NOMO-1 treated with DMSO at 0.1 percent for 48 hours (cell line): ENCODE results near the gene SMURF1.
A peak's percentile ranks its signal among the peaks of the same experiment; 100 is the strongest.

Source experiments
- DNase-seq: peaks from one replicate; lab custom pipeline; 2025; ENCODE audit not compliant: unreplicated experiment; lab: John Stamatoyannopoulos, UW

The SMURF1 gene

DNA sequence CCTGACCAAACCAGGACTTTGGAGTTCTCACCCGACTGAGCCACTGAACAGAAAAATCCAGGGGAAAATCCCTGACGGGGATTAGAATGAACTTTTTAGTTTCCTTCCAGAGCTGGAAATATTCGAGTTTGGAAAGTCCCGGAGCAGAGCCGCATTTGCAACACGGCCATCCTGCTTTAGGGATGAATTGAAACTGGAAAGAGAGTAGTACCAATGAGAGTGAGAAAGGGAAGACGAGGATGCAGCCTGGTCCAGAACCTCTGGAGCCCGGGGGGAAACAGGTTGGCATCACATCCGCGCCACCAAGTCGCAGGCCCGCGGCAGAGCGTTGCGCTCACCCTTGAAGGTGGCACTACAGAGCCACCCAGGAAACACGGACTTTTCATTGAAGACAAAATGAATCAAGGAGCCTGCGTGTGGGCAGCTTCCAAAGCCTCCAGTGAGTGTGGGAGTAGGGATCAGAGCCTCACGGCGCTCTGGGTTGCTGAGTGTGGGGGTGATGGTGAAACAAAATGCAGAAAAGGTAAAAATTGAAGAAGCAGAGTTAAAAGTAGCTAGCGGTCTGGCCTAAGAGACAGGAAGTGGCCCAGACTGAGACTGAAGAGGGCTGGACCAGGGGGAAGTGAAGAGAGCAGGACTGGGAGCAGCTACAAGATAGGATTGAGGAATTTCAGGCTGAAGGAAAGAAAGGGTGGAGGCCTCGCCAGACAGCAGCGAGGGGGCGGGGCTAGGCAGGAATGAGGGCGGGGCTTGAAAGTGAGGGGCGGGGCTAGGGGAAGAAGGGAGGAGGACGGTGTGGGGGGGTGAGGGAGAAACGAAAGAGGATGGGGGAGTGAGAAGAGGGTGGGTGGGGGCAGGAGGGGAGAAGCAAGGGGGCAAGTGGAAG lies 1.8 kb downstream of the SMURF1 start:
- DNase-seq = peak; percentile 75

DNA sequence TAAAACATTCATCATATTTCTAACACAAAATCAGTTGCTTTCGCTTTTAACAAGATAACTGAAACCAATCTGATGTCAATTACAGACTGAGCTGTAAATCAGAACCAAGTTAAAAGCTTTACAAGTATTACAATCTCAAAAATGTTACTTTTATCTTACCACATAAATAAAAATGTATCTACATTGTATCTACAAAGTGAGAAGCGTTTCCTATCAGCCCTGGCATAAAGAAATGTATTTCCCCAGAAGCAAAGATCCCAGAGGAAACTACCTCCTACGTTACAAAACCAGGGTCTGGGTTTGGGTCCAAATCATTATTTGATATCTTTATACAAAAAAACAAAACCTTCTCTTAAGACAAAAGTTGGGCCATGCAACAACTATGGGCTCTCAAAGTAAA lies 2.6 kb downstream of the SMURF1 start:
- DNase-seq = no peak

- DNase-seq = no peak
Measured at GRCh38 chr7:99140813-99141212, 3.1 kb downstream of the SMURF1 start.

DNA sequence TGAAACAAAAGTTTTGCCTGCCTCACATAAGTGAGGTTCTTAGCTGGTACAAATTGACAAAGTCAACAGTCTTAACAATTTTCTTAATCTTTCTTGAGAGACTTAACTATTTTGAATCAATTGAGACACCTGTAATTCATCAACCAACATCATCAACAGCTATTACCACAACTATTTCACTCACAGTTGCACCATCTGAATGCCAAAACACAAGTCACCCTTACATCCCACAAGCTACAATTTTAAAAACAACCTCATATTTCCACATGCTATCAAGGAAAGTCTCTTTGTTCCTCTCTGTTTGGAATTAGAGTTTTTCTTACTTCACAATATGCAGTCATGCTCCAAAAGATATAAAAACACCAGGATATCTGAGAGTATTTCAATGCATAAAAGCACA lies 4.9 kb downstream of the SMURF1 start:
- DNase-seq = peak; percentile 36

DNA sequence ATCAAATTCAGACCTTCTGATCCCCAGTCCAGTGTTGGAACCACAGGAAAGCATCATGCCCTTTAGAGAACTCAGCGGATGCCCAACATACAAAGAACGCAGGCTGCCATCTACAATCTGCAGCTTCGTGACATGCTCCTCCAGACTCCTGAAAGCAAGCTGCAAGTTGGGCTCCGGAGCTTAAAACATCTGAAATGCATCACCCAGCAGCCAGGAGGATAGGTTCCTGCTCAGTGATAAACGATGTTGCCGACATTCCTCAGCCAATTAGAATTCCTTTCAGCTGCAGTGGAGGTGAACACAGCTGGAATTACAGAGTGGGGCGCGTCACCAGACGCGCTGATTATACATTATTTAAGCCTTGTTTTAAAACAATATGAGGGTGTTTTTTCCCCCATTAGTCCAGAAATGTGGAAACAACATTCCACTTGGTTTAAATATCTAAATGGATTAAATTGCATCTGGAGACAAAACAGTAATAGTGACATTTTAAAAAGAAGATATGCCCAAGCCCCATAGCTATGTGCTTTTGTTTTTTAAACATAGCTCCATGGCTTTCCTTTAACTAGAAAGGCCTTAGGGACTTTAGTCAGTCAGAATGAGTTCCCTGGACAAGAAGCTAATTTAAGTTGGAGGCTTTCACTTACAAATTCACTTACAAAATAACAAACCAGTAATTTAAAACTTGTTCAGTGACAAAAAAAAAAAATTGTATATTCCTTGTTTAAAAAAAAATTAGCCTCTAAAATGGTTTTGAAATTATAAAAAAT lies 6.3 kb downstream of the SMURF1 start:
- DNase-seq = no peak

- no peak for DNase-seq
Measured at GRCh38 chr7:99135938-99136337, 8.0 kb downstream of the SMURF1 start.

DNA sequence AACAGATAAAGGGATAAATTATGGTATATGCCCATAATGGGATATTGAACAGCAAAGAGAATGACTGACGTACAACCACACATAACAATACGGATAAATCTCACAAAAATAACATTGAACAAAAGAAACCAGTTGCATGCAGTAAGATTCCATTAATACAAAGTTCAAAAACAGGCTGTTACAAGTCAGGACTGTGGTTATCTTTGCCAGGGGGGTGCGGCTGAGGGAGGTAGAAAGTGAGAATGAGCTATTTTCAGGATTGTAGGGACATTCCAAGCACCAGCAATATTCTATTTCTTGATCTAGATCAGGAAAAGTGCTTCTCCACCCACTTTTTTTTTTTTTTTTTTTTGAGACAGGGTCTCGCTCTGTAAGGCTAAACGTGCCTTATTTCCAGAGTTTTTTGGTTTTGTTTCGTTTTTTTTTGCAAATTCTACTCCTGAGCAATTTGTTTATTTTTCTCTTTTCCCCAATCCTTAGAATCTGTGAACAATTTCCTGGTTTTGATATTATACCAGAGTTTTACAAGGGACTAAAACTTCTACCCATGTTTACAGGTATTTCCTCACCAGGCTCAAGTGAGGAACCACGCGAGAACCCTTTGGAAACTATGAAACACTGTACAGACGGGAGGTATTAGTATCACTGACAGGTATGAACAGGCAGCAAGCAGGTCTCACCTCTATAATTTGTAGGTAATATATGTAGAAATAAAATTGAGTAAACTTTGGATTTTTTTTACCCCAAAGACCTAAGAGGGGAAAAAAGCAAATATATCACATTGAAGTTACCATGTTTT lies 9.9 kb downstream of the SMURF1 start:
- no peak for DNase-seq

- DNase-seq = no peak
Measured at GRCh38 chr7:99132595-99133321, 11.2 kb downstream of the SMURF1 start.

DNA sequence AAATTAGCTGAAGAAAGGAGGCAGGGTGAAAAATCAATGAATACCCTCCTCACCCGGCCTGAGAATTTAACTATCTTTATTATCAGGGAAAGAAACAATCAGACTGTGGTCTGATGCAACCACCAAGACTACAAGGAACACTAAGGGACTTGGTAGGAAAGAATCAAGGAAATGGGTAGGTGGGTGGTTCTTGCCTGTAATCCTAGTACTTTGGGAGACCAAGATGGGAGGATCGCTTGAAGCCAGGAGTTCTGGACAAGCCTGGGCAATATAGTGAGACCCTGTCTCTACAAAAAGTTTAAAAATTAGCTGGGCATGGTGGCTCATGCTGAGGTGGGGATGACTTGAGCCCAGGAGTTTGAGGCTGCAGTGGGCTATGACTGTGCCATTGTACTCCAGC lies 12.6 kb downstream of the SMURF1 start:
- DNase-seq = no peak

DNA sequence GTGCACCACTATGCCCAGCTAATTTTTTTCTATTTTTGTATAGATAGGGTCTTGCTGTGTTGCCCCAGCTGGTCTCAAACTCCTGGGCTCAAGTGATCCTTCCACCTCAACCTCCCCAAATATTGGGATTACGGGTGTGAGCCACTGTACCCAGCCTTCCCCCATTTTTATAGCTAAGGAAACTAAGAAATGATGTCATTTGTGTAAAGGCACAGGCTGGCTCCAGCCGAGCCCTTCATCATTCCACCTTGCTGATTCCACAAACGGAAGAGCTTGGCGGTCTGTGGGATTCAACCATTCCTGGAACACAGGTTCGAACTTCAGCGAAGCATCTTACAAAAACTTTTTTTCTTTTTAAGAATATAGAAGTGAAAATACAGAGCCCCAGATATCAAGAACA lies 14.4 kb downstream of the SMURF1 start:
- DNase-seq = no peak

DNA sequence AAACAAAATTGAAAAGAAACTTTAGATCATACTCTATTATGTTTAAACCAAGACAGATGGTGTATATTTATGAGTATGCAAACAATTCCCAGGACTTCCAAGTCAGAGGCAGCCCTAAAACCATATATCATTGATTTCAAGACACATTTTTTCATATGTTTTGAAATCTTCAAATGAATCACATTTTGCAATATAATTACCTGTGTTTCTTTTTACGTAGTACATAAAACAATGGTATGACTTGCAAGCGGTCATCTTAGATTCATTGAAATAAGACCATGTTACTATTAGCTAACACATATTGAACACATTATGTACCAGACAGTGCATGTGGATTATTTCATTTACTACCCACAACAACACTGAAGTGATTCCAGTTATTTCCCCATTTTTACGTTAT lies 14.9 kb downstream of the SMURF1 start:
- peak; percentile 39 for DNase-seq

- DNase-seq = no peak
Measured at GRCh38 chr7:99128076-99128950, 15.6 kb downstream of the SMURF1 start.

DNA sequence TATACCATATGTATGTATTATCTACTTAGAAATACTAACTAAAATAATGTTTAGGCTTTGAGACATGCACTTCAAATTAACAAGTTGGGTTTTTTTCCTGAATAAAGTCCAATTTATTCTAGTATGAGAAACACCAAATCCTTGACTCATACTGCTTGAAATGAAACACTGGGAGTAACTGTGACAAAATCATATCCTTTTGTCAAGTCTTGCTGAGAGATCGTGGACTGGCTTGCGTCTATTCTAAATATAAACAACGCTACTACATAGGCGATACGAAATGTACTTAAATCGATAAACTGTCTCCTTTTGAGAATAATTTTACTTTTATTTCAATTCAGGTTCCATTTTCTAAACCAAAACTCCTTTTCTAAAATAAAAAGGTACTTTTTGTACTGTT lies 16.3 kb downstream of the SMURF1 start:
- no peak for DNase-seq

GRCh38 chr7:99126921-99127553 lies 16.9 kb downstream of the SMURF1 start:
- DNase-seq = peak; percentile 79

- no peak for DNase-seq
Measured at GRCh38 chr7:99125505-99125865, 18.4 kb downstream of the SMURF1 start.

DNA sequence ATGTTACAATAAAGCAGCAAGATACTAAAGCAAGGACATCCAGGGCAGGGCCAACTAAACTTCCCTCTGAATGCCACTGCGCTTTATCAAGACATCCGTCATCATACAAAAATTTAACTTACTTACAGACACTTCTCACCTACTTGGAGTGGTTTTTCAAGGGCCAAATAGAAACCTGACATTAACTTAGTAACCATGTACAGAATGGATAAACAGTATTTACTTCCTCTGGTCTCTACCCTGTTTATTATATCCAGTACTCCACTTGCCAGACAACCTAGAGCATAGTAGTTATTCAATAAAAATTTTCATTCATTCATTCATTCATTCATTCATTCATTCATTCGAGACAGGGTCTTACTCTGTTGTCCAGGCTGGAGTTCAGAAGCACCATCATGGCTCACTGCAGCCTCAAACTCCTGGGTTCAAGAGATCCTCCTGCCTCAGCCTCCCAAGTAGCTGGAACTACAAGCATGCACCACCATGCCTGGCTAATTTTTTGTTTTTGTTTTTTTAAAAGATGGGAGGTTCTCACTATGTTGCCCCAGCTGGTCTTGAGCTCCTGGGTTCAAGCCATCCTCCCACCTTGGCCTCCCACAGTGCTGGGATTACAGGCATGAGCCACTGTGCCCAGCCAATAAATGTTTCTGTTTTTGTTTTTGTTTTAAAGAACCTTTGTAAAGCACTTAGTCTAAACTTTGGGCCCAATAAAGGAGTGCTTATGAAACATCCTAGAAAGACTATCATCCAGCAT lies 19.0 kb downstream of the SMURF1 start:
- DNase-seq = no peak

GRCh38 chr7:99124236-99124635 lies 19.7 kb downstream of the SMURF1 start:
- no peak for DNase-seq

GRCh38 chr7:99123571-99124033 lies 20.3 kb downstream of the SMURF1 start:
- DNase-seq = peak; percentile 83

DNA sequence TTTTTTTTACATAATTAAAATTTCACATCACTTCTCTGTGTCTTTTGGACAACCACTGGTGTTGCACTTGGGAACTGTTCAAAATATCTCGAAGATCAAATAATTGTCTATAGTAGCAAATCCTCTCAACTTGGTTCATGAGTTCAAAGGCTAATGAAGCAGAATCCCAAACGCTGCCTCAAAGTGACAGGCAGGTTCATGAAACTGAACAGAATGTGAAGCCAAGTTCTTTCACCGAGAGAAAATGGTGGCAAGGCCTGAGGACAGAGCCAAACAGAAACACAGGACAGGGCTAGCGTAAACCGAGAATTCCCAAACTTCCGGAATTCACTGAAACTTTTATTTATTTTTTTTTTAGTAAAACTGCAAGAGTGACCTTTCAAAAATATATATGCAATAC lies 21.1 kb downstream of the SMURF1 start:
- no peak for DNase-seq
